K562 (cell line): Measurements from ENCODE around the gene BCO1. TPM values are rescaled to one million over a fixed set of nuclear protein-coding genes. Genes with fewer than 3 reads are reported as not detected.
A peak's percentile ranks its signal among the peaks of the same experiment; 100 is the strongest.

Experiments used
- ATAC-seq: fragments of 200-7000 bp; cut with Tn5 transposase; 3 replicates; pipeline ENCODE4 v1.9.1; 2020; ENCODE audit warnings: moderate library complexity
- BruUV-seq: library from RNA; stranded (reverse); fragments of 400-500 nt; replicated peaks from 2 replicates; lab custom pipeline; 2021; lab: Mats Ljungman, UMichigan
- CTCF ChIA-PET: fragments of 300-600 bp; formaldehyde crosslinking; extraction: SDS; loops from one replicate; lab custom pipeline; 2021; ENCODE audit warnings: low intra/inter-chr PET ratio; lab: Yijun Ruan, JAX
- POLR2A ChIA-PET: fragments of 300-600, 350-650 bp; sonication (Branson Sonifier 250); formaldehyde crosslinking; extraction: SDS; loops from one replicate; lab custom pipeline; 2021; ENCODE audit warnings: antibody characterized with exemption, inconsistent platforms; lab: Yijun Ruan, JAX
- DNase-seq, 4 experiments: peaks; one replicate each; pipeline versions ENCODE4 v3.0.0 to v3.0.0-alpha.2; 2011 to 2018; ENCODE audit warnings: low spot score in 3 of 4, mixed read lengths in 3 of 4; ENCODE audit errors: extremely low read depth in 1 of 4
- FAIRE-seq: peaks from 2 replicates; lab custom pipeline; 2011; peaks lifted over from hg19 to GRCh38; lab: Jason Lieb, UNC
- H2AFZ ChIP-seq: 2 replicates; pipeline ENCODE4 v1.6.0; 2011; ENCODE audit warnings: low read depth, low read length, control low read depth, inconsistent platforms
- H3K27ac ChIP-seq: fragments of 200-600 bp; 3 replicates; pipeline ENCODE4 v1.8.0; 2011; ENCODE audit warnings: low read depth, mild to moderate bottlenecking, control low read depth, inconsistent platforms, low read length, moderate library complexity, mixed read lengths; ENCODE audit errors: extremely low read depth
- H3K27me3 ChIP-seq, 2 experiments: fragments of 300-600 bp in 1 of 2; 2 replicates in 1 of 2; 3 replicates in 1 of 2; pipeline versions ENCODE4 v1.6.0 to v1.8.0; 2011; ENCODE audit warnings: inconsistent platforms in 2 of 2, low read length in 2 of 2, mild to moderate bottlenecking in 1 of 2, mixed read lengths in 1 of 2, moderate library complexity in 1 of 2; ENCODE audit not compliant: control insufficient read depth in 2 of 2, insufficient read depth in 2 of 2
- H3K36me3 ChIP-seq: fragments of 300-600 bp; 3 replicates; pipeline ENCODE4 v1.8.0; 2011; ENCODE audit warnings: mild to moderate bottlenecking, low read length, inconsistent platforms; ENCODE audit not compliant: control insufficient read depth, insufficient read depth
- H3K4me1 ChIP-seq, 2 experiments: fragments of 200-600 bp in 1 of 2; replicated peaks in 1 of 2; 2 replicates in 1 of 2; 3 replicates in 1 of 2; pipeline versions ENCODE4 v1.5.1 to v1.8.0; 2011; ENCODE audit warnings: inconsistent platforms in 2 of 2, low read length in 2 of 2, mild to moderate bottlenecking in 1 of 2, mixed read lengths in 1 of 2, moderate library complexity in 1 of 2; ENCODE audit not compliant: control insufficient read depth in 2 of 2, insufficient read depth in 2 of 2
- H3K4me2 ChIP-seq: 2 replicates; pipeline ENCODE4 v1.6.1; 2011; ENCODE audit warnings: low read length, control low read depth, inconsistent platforms, mixed read lengths; ENCODE audit not compliant: insufficient read depth
- H3K4me3 ChIP-seq: fragments of 200-600 bp; sonication (generic), shearing (Covaris generic); 2 replicates; pipeline ENCODE4 v1.5.1; 2016; ENCODE audit warnings: control low read depth, inconsistent platforms
- H3K79me2 ChIP-seq: fragments of 200-600 bp; 3 replicates; pipeline ENCODE4 v1.8.0; 2011; ENCODE audit warnings: low read length, inconsistent platforms; ENCODE audit not compliant: control insufficient read depth, insufficient read depth
- H3K9ac ChIP-seq, 2 experiments: 2 replicates each; pipeline versions ENCODE4 v1.6.0 to v1.6.1; 2011; ENCODE audit warnings: low read depth in 2 of 2, low read length in 2 of 2, control low read depth in 1 of 2, inconsistent platforms in 1 of 2, mild to moderate bottlenecking in 1 of 2, mixed read lengths in 1 of 2; ENCODE audit not compliant: insufficient read depth in 1 of 2
- H3K9me1 ChIP-seq: one replicate; pipeline ENCODE4 v1.6.0; 2011; ENCODE audit warnings: inconsistent platforms, mild to moderate bottlenecking, low read length, moderate library complexity; ENCODE audit not compliant: control insufficient read depth, insufficient read depth
- H3K9me3 ChIP-seq: replicated peaks from 2 replicates; pipeline ENCODE4 v1.5.1; 2011; ENCODE audit warnings: low read depth, low read length, inconsistent platforms; ENCODE audit not compliant: control insufficient read depth, insufficient read depth
- H4K20me1 ChIP-seq: replicated peaks from 2 replicates; pipeline ENCODE4 v1.6.1; 2011; ENCODE audit warnings: low read length, inconsistent platforms, mixed read lengths; ENCODE audit not compliant: control insufficient read depth, insufficient read depth
- CBX1 ChIP-seq: sonication (generic); IDR thresholded peaks from 2 replicates; pipeline ENCODE4 v1.6.1; 2016; ENCODE audit warnings: antibody characterized with exemption, low read depth, mild to moderate bottlenecking
- CBX8 ChIP-seq: fragments of 200-600 bp; sonication (generic); IDR thresholded peaks from 2 replicates; pipeline ENCODE4 v1.6.1; 2012; ENCODE audit warnings: borderline replicate concordance, mixed run types, low read depth, mild to moderate bottlenecking, moderate library complexity, mixed read lengths, low read length, control low read depth, inconsistent platforms; ENCODE audit not compliant: poor library complexity, severe bottlenecking; ENCODE audit errors: extremely low read depth
- CREB3 ChIP-seq: fragments of 450-650 bp; conservative IDR thresholded peaks from 2 replicates; pipeline ENCODE4 v1.6.1; 2016; ENCODE audit warnings: missing genetic modification characterization, low read depth, mild to moderate bottlenecking, missing compliant biosample characterization, moderate library complexity
- FIP1L1 ChIP-seq: fragments of 200-400 bp; formaldehyde crosslinking; IDR thresholded peaks from 2 replicates; pipeline ENCODE4 v1.6.1; 2018; ENCODE audit warnings: mild to moderate bottlenecking, low read depth, low read length; ENCODE audit not compliant: poor library complexity, severe bottlenecking
- FOS ChIP-seq: IDR thresholded peaks from 3 replicates; pipeline ENCODE4 v1.6.1; 2011; ENCODE audit not compliant: insufficient read length; ENCODE audit errors: extremely low read depth
- GATA2 ChIP-seq: sonication (generic); formaldehyde crosslinking; IDR thresholded peaks from 2 replicates; pipeline ENCODE4 v1.4.0; 2020; ENCODE audit warnings: mild to moderate bottlenecking, missing genetic modification reagents
- HNRNPLL ChIP-seq: fragments of 200-400 bp; formaldehyde crosslinking; IDR thresholded peaks from 2 replicates; pipeline ENCODE4 v1.6.1; 2017; ENCODE audit warnings: low read length, low read depth, mild to moderate bottlenecking; ENCODE audit not compliant: poor library complexity, severe bottlenecking
- NCOA6 ChIP-seq: fragments of 450-650 bp; IDR thresholded peaks from 2 replicates; pipeline ENCODE4 v1.6.1; 2017; ENCODE audit warnings: mild to moderate bottlenecking
- PATZ1 ChIP-seq: fragments of 250-450 bp; sonication (Bioruptor Pico); IDR thresholded peaks from 2 replicates; pipeline ENCODE4 v1.5.0; 2020; ENCODE audit warnings: mild to moderate bottlenecking, borderline replicate concordance
- RAD51 ChIP-seq: fragments of 450-650 bp; IDR thresholded peaks from 2 replicates; pipeline ENCODE4 v1.7.1; 2016; ENCODE audit warnings: low read depth, mild to moderate bottlenecking, borderline replicate concordance
- RNF2 ChIP-seq: sonication (generic); IDR thresholded peaks from 2 replicates; pipeline ENCODE4 v1.6.1; 2016
- SMAD4 ChIP-seq: fragments of 250-450 bp; sonication (Bioruptor Pico); conservative IDR thresholded peaks from 2 replicates; pipeline ENCODE4 v1.8.0; 2021; ENCODE audit warnings: inconsistent platforms, mild to moderate bottlenecking, moderate library complexity
- SRF ChIP-seq, 2 experiments: fragments of 250-450, 450-650 bp in 1 of 2; sonication (Bioruptor Pico) in 1 of 2; sonication (generic) in 1 of 2; formaldehyde crosslinking; IDR thresholded peaks; 2 replicates each; pipeline versions ENCODE4 v1.5.0 to v1.5.1; 2020 to 2022; ENCODE audit warnings: mild to moderate bottlenecking in 1 of 2, missing genetic modification reagents in 1 of 2
- TEAD2 ChIP-seq: fragments of 450-650 bp; IDR thresholded peaks from 2 replicates; pipeline ENCODE4 v1.6.1; 2016; ENCODE audit warnings: missing genetic modification characterization, control low read depth, missing compliant biosample characterization
- ZNF280B ChIP-seq: fragments of 250-450 bp; sonication (Bioruptor Pico); IDR thresholded peaks from 2 replicates; pipeline ENCODE4 v1.5.1; 2021; ENCODE audit warnings: mild to moderate bottlenecking
- ZNF644 ChIP-seq: fragments of 200-800 bp; sonication (Bioruptor generic); IDR thresholded peaks from 2 replicates; pipeline ENCODE4 v1.6.1; 2016; ENCODE audit warnings: low read depth, missing genetic modification characterization, missing compliant biosample characterization
- ZNF668 ChIP-seq: fragments of 250-450 bp; sonication (Bioruptor Pico); IDR thresholded peaks from 2 replicates; pipeline ENCODE4 v1.8.0; 2022; ENCODE audit warnings: mild to moderate bottlenecking, inconsistent platforms
- WGBS: fragments of 100-300 bp; shearing (Covaris generic); methylation state at CpG from one replicate; pipeline ENCODE4 v1.1.6; 2016; ENCODE audit warnings: low coverage, mixed read lengths; ENCODE audit not compliant: insufficient coverage; ENCODE audit errors: missing lambda C conversion rate; 5-methylcytosine and 5-hydroxymethylcytosine counted together
- in situ Hi-C: fragments of 300-500 bp; cut with MboI; formaldehyde crosslinking; loops from 4 replicates; pipeline ENCODE4 v1.15.0; 2018; ENCODE audit warnings: inconsistent platforms, mixed read lengths
- intact Hi-C: fragments of 100-400 bp; cut with micrococcal nuclease; formaldehyde crosslinking; loops from 2 replicates; pipeline ENCODE4 v1.14.2; 2022
- polyA plus RNA-seq, 8 experiments: library from polyadenylated mRNA; depleted of rRNA in 4 of 8; stranded (reverse) in 5 of 8; unstranded in 3 of 8; fragments of >200 nt; fragmentation: Nextera tagmentation in 2 of 8; fragmentation: Illumina TruSeq in 1 of 8; extraction: Ambion mirVana in 2 of 8; extraction: Trizol in 1 of 8; gene quantifications; 2 replicates each; pipeline versions ENCODE4 v1.2.1 to v1.2.3, GENCODE V29; 2011 to 2014; ENCODE audit warnings: inconsistent platforms in 1 of 8, missing spikeins in 1 of 8
- total RNA-seq, 7 experiments: library from RNA; depleted of rRNA in 6 of 7; stranded (reverse); fragments of >200 nt in 6 of 7; fragmentation: Illumina TruSeq in 2 of 7; extraction: Trizol in 2 of 7; gene quantifications; 2 replicates each; pipeline versions ENCODE4 v1.2.1 to v1.2.3, GENCODE V29; 2011 to 2021; ENCODE audit warnings: low replicate concordance in 1 of 7

BCO1 gene
- total and polyA plus RNA-seq, 9 of the 15 experiments (the other 6 are each of a cell fraction or from before 2014, with no cell fraction given): not detected

GRCh38 chr16:81232740-81233367 is 5.6 kb upstream of the BCO1 start:
- CTCF ChIA-PET: no interaction called here
- no TSS peak for BruUV-seq
- H2AFZ ChIP-seq: peak overlapping the region; percentile 77
- TF ChIP-seq HNRNPLL: no peak
- no peak for TF ChIP-seq ZNF668 (CRISPR knock-in tag)
- TF ChIP-seq ZNF280B: no peak
- TF ChIP-seq ZNF644: no peak
- TF ChIP-seq FIP1L1: no peak
- no peak for TF ChIP-seq CBX8
- no peak for TF ChIP-seq TEAD2
- TF ChIP-seq GATA2 (CRISPR knock-in tag): no peak
- TF ChIP-seq PATZ1 (CRISPR knock-in tag): no peak
- no peak for TF ChIP-seq NCOA6
- TF ChIP-seq CBX1: peak; percentile 42; the same call in 1 of the 2 replicates
- TF ChIP-seq CREB3: 0 out of 2 replicates have a peak, but pooled peaks have one; percentile 27
- TF ChIP-seq RNF2: no peak; the same call in 1 of the 2 replicates
- TF ChIP-seq SMAD4 (CRISPR knock-in tag): 0 out of 2 replicates have a peak, but pooled peaks have one; percentile 27
- no peak for TF ChIP-seq SRF (CRISPR knock-in tag; IDR thresholded peaks at IDR 0.05)
- TF ChIP-seq RAD51: peak; percentile 91
- TF ChIP-seq FOS: peak; percentile 24

More at GRCh38 chr16:81232740-81233367, 5.6 kb upstream of the BCO1 start:
- Histone ChIP-seq H3K36me3 (no peaks in the 10 kb centered on the region), H3K4me3 (no peak overlapping the region), H3K4me1 (no peaks in the 10 kb centered on the region), H3K4me2 (peak overlapping the region; percentile 67), H3K9me1 (no peaks in the 10 kb centered on the region), H3K27ac (no peak overlapping the region), H3K27me3 (peaks cover 30 to 66% of the 10 kb centered on the region in 2 experiments), H3K79me2 (no peaks in the 10 kb centered on the region), H3K9ac (no peak overlapping the region), H3K9me3 (no peaks in the 10 kb centered on the region), H4K20me1 (no peaks in the 10 kb centered on the region)
- POLR2A ChIA-PET: interaction anchor here (0.6 to 0.7 kb wide), 2 partner anchors 18 to 230 kb away, joined by 3 to 4 read pairs; no protein-coding TSS in a partner anchor
- intact Hi-C loops: no loop called here
- DNase-seq (peak in 3 of 4 experiments; percentile 39 to 65 (median 57)), ATAC-seq (peak; percentile 67; the same call in 1 of the 3 replicates), FAIRE-seq (no peak)
- in situ Hi-C loops: no loop called here
- WGBS: 2% methylated on average over 8 of the region's 8 CpGs
